Cardiac fibroblast (primary cell): ENCODE data around the gene WWC2.

ENCODE experiments used
- DNase-seq, 2 donors: peaks; one replicate each; pipeline versions ENCODE4 v3.0.0 to v3.0.0-alpha.2; 2010; ENCODE audit warnings: low read depth in 2 of 2
- H3K4me3 ChIP-seq, 2 donors: replicated peaks in 1 of 2; 1 replicate in 1 of 2; 2 replicates in 1 of 2; pipeline ENCODE4 v1.5.1; 2011; ENCODE audit warnings: low read depth in 2 of 2, low read length in 2 of 2, mild to moderate bottlenecking in 2 of 2, moderate library complexity in 1 of 2
- TF ChIP-seq, protein P1 (sequence below): IDR thresholded peaks from one replicate; pipeline ENCODE4 v1.5.1; 2011; ENCODE audit warnings: low read depth, mild to moderate bottlenecking, low read length, inconsistent platforms

Gene WWC2

DNA sequence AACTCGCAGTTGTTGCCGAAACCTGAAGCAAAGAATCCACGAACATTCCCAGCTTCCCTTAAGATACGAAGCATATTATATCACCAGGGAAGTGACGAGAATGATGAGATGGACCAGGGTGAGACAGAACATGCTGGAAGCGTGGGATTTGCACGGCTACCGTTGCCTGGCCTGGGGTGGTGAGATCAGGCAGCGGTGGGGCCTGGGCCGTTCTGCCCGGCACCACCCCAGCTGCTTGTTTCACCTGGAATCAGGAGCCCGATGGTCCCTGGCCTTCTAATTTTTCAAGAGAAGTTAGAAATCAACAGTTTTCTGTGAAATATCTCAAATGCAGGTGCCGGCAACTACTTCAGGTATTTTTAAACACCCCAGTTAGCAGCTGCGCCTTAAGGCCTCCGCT, 215.3 kb downstream of the WWC2 start:
- TF ChIP-seq, protein P1, sequence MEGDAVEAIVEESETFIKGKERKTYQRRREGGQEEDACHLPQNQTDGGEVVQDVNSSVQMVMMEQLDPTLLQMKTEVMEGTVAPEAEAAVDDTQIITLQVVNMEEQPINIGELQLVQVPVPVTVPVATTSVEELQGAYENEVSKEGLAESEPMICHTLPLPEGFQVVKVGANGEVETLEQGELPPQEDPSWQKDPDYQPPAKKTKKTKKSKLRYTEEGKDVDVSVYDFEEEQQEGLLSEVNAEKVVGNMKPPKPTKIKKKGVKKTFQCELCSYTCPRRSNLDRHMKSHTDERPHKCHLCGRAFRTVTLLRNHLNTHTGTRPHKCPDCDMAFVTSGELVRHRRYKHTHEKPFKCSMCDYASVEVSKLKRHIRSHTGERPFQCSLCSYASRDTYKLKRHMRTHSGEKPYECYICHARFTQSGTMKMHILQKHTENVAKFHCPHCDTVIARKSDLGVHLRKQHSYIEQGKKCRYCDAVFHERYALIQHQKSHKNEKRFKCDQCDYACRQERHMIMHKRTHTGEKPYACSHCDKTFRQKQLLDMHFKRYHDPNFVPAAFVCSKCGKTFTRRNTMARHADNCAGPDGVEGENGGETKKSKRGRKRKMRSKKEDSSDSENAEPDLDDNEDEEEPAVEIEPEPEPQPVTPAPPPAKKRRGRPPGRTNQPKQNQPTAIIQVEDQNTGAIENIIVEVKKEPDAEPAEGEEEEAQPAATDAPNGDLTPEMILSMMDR = no peak
- no peak for DNase-seq
- no peak overlapping the region for H3K4me3 ChIP-seq

DNA sequence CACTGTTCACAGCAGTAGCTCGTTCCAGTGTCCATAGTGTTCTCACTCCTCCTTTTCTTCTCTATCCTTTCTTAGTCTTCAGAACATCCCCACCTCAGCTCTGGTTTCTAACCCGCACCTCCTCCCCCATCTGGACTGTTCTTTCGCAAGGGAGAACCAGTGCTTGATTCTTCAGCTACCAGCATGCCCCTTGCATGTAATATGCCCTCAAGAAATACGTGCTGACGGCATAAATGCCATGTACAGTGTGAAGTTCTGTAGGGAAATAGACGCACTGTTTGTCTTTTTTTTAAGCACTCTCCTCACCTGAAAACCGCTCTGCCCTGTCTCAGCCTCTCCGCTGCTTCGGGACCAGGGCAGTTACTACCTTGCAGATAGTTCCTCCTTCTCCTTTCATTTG, 215.7 kb downstream of the WWC2 start:
- TF ChIP-seq, protein P1 = no peak
- no peak overlapping the region for H3K4me3 ChIP-seq
- DNase-seq = no peak

DNA sequence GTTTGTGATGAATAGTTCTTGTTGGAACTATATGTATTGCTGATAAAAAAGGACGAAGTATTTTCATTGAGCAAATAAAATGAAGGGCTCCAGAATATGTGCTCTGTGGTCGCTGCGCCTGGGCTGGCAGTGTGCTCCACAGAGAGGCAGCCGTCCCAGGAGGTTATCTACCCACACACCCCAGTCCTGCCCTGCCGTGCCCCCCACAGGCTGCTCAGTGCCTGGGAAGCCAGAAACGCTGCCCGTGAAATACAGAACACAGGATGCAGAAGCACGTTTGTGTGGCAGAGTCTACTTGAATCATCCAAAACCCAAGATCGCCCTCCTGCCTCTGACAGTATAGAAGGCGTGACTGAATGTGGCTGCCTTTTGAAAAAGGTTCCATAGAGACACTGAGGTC, 219.6 kb downstream of the WWC2 start:
- no peak overlapping the region for H3K4me3 ChIP-seq
- DNase-seq = no peak
- TF ChIP-seq, protein P1 = no peak

DNA sequence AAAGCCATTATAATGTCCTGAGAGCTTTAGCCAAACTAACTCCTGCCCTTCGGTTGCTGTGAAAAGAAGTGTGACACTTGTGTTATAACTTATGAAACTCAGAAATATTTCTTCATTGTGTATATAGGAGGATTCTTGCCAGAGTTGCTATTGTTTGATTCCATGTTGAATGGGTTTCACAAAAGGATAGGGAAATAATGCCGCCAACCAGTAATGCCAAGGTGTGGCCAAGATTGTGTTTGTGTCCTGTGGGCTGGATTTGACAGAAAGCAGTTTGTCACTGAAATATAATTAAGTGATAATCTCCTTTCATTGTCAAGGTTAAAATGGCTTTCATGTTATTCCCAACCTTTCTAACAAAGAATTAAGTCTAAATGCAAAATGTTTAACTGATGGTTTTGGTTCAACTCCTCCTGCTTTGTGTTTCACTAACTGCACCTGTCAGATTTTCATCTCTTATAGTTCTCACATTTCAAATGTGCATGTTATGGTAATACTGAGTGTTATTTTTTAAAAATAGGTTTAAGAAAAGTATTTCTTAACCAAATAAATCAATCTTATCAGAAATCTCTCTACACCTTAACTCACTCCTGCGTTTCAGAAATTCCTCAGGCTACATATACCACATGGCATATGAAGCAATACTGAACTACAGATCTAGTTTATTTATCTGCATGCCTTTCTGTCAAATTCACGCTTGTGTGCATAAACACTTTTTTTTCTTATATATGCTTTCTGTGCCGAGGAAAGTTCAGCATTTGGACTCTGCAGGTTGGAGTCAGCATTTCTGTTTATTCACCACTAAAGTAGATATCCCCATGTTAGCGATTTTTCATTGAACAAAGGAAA, 221.4 kb downstream of the WWC2 start, which contains the start of gene CLDN22:
TSS of gene CLDN22 (minus strand) at position 66 of the 849 bp plus-strand sequence. CDS start at position 8, 58 bp downstream.
- no peak for DNase-seq
- TF ChIP-seq, protein P1 = no peak
- no peak within 1 kb of the TSS for H3K4me3 ChIP-seq

DNA sequence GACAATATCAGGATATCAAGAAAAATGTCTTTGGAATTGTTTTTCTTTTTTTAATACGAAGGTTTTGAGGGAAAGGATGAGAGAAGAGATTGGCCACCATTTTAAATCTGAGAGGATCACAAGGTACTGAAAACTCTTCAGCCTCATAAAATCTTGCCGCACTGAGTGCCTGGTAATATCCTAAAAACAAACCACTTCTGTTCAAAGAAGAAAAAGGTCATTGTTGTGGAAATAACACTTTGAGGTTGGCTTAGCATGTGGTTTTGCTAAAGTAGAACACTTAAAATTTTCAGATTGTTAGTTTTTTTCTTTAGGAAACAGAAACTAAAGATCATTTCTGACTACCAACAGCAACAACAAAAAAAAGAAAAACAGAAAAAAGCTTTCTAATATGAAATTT, 222.0 kb downstream of the WWC2 start:
- TF ChIP-seq, protein P1 = no peak
- DNase-seq = no peak
- H3K4me3 ChIP-seq = no peak overlapping the region

DNA sequence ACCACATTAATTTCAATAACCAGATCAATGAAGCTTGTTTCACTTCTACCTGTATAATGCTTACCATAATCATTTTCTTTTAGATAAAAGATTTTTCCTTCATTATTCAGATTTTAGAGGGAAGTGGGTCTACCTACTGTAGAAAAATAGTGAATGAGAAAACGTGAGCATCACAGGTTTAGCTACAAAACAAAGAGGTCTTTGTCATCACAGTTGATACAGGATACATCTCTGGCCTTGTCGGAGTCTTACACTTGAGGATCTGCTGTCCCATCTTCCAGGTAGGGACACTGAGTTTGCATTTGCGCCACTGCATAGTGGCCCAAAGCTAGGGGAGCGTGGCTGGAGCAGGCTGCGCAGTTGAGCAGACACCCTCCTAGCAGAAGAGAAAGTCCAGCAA, 222.5 kb downstream of the WWC2 start:
- no peak for DNase-seq
- TF ChIP-seq, protein P1 = no peak
- H3K4me3 ChIP-seq = no peak overlapping the region
